Measurements from ENCODE around the gene CHRM3. TPM values are rescaled to one million over a fixed set of nuclear protein-coding genes. Genes with fewer than 3 reads are reported as not detected.
"Not testable (repeated sequence)": the region's sequence is repeated elsewhere in the genome, so short reads cannot be mapped to it uniquely, and the experiment has no call there.

The CHRM3 gene
- not detected in 2 replicates for total RNA-seq (2014; rRNA removed; shearing (Covaris generic))

- DNase-seq (ENCODE audit: low spot score): no peak
- in situ Hi-C loops (cut with HindIII; ENCODE audit: low sequenced_read_pairs): no loop called here
Observed at GRCh38 chr1:239386453-239387303, at the start of gene CHRM3. Gene CHRM3, plus strand, starts transcription at chr1:239386568. Its CDS starts 520,884 bp downstream, at chr1:239907452.

DNA sequence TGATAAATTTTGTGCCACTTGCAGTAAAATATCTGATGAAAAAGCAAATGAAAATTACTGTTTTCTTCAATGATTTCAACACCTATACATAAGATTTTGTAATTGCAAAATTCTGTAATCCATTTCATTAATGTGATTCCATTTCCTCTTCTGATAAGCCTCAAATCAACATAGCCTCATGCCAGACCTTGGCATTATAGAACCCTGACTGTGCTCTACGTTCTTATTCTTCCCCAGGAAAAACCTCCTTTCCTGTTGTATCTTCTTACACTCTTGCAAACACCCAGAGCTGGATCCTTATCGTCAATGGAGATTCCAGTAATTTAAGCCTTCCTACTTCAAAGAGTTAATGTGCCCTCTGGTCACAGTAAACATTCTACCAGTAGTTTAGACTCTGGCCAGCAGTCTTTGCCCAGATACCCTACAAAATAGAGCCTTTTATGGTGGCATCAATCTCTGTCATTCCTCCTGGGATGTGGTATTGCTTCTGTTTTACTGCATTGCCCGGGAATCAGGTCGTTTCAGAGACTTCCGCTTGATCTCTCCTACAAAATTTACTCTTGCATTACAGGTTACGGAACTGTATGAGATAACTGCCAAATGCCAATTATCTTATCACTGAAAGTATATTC, 48.5 kb upstream of the CHRM3 start:
- in situ Hi-C loops (cut with HindIII; ENCODE audit: low sequenced_read_pairs): no loop called here
- DNase-seq (ENCODE audit: low spot score): no peak

DNA sequence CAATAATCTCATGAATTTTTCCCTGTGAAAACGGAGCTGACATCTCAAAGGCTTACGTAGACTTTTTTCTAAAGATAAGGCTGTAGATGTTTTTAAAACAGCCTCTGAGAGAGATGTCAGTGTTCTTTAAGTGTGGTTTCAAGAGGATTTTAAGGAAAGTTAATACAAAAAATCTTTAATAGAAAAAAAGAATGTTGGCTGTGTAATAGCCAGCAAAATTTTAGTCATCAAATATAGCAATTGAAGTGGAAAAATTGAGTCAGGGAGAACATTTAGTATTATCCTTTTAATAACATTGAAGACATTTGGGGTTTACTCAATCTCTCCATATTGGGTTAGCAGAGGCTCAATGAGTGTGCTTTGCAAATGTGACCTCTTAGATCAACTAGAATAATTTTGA, 38.6 kb upstream of the CHRM3 start:
- DNase-seq (ENCODE audit: low spot score): no peak

GRCh38 chr1:239348635-239349353, 37.6 kb upstream of the CHRM3 start:
- DNase-seq (ENCODE audit: low spot score): no peak
- in situ Hi-C loops (cut with HindIII; ENCODE audit: low sequenced_read_pairs): no loop called here

More for the DNA sequence above, 38.6 kb upstream of the CHRM3 start:
- in situ Hi-C loops (cut with HindIII; ENCODE audit: low sequenced_read_pairs): no loop called here

DNA sequence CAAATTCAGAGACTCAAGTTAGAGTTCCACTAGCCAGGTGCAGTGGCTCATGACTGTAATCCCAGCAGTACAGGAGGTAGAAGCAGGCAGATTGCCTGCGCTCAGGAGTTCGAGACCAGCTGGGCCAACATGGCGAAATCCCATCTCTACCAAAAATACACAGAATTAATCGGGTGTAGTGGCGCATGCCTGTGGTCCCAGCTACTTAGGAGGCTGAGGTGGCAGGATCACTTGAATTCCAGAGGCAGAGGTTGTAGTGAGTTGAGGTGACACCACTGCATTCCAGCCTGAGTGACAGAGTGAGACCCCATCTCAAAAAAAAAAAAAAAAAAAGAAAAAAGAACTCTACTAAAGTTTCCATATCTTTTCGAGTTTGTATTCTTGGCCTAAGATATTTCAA, 36.7 kb upstream of the CHRM3 start:
- DNase-seq (ENCODE audit: low spot score): no peak
- in situ Hi-C loops (cut with HindIII; ENCODE audit: low sequenced_read_pairs): no loop called here

GRCh38 chr1:239353536-239353935, 32.8 kb upstream of the CHRM3 start:
- no peak for DNase-seq (ENCODE audit: low spot score)
- in situ Hi-C loops (cut with HindIII; ENCODE audit: low sequenced_read_pairs): no loop called here

GRCh38 chr1:239354231-239354630, 32.1 kb upstream of the CHRM3 start:
- no peak for DNase-seq (ENCODE audit: low spot score)
- in situ Hi-C loops (cut with HindIII; ENCODE audit: low sequenced_read_pairs): no loop called here

GRCh38 chr1:239357867-239358266, 28.5 kb upstream of the CHRM3 start:
- no peak for DNase-seq (ENCODE audit: low spot score)
- in situ Hi-C loops (cut with HindIII; ENCODE audit: low sequenced_read_pairs): no loop called here

DNA sequence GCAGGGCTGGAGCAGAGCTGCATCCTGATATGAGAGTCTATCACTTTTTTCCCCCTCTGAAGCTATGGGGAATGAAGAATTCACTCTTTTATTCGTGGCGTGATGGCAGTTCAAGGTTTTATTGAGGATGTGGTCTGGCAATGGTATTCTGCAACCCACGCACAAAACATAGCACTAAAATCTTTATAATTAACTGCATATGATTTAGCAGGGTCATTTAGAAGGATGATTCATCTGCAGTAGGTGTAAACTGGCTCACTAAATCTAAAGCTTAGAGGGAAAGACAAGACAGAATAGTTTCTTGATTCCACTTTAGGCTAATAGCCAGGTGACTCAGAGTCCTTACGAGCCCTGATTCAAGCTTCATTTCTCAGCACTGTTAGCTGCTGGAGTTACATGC, 25.0 kb upstream of the CHRM3 start:
- DNase-seq (ENCODE audit: low spot score): no peak
- in situ Hi-C loops (cut with HindIII; ENCODE audit: low sequenced_read_pairs): no loop called here

GRCh38 chr1:239363930-239364329, 22.4 kb upstream of the CHRM3 start:
- in situ Hi-C loops (cut with HindIII; ENCODE audit: low sequenced_read_pairs): no loop called here
- DNase-seq (ENCODE audit: low spot score): no peak

GRCh38 chr1:239367196-239367810, 19.1 kb upstream of the CHRM3 start:
- in situ Hi-C loops (cut with HindIII; ENCODE audit: low sequenced_read_pairs): no loop called here
- no peak for DNase-seq (ENCODE audit: low spot score)

GRCh38 chr1:239368436-239369109, 17.8 kb upstream of the CHRM3 start:
- no peak for DNase-seq (ENCODE audit: low spot score)
- in situ Hi-C loops (cut with HindIII; ENCODE audit: low sequenced_read_pairs): no loop called here

DNA sequence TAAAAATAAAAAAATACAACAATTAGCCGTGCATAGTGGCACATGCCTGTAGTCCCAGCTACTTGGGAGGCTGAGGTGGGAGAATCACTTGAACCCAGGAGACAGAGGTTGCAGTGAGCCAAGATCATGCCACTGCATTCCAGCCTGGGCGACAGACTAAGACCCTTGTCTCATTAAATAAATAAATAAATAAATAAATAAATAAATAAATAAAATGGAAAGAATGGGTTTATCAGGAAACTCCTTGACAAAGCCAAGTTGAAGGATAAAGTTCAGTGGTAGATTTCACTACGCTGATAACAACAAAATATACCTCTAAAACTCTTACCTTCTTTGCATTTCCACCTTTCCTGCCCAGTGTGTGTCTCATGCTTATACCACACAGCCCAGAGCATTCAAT, 15.5 kb upstream of the CHRM3 start:
- in situ Hi-C loops (cut with HindIII; ENCODE audit: low sequenced_read_pairs): not testable (repeated sequence)

GRCh38 chr1:239382666-239383065, 3.7 kb upstream of the CHRM3 start:
- in situ Hi-C loops (cut with HindIII; ENCODE audit: low sequenced_read_pairs): no loop called here

More for the DNA sequence above, 15.5 kb upstream of the CHRM3 start:
- DNase-seq (ENCODE audit: low spot score): not testable (repeated sequence)

GRCh38 chr1:239383714-239384113, 2.7 kb upstream of the CHRM3 start:
- no peak for DNase-seq (ENCODE audit: low spot score)
- in situ Hi-C loops (cut with HindIII; ENCODE audit: low sequenced_read_pairs): no loop called here

More at GRCh38 chr1:239382666-239383065, 3.7 kb upstream of the CHRM3 start:
- no peak for DNase-seq (ENCODE audit: low spot score)

- no peak for DNase-seq (ENCODE audit: low spot score)
- in situ Hi-C loops (cut with HindIII; ENCODE audit: low sequenced_read_pairs): no loop called here
Observed at GRCh38 chr1:239387304-239388158, 1.2 kb downstream of the CHRM3 start.

DNA sequence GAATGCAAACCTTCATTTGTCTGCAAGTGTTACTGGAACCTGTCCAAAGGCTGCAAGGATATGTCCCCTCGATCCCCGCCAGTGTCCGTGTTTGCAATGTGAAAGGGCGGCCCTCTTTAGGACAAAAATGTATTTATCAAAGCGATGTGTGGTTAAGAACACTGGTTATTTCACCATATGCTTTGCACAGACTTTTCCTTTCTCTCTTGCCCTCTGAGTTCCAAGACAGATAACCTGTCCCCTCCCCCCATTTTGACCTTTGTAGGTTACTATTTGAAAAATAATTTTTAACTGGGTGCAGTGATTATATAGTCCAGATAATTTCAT, 1.8 kb downstream of the CHRM3 start:
- in situ Hi-C loops (cut with HindIII; ENCODE audit: low sequenced_read_pairs): no loop called here
- no peak for DNase-seq (ENCODE audit: low spot score)

- in situ Hi-C loops (cut with HindIII; ENCODE audit: low sequenced_read_pairs): no loop called here
Observed at GRCh38 chr1:239388578-239388977, 2.2 kb downstream of the CHRM3 start.

More at GRCh38 chr1:239388578-239388977, 2.2 kb downstream of the CHRM3 start:
- no peak for DNase-seq (ENCODE audit: low spot score)

Data from G401 (cell line).